GM19023 (cell line): ENCODE data around the gene IQCM.
"Not testable (repeated sequence)": the region's sequence is repeated elsewhere in the genome, so short reads cannot be mapped to it uniquely, and the experiment has no call there.

Experiments used
- ATAC-seq: cut with Tn5 transposase; IDR thresholded peaks from one replicate; pipeline ENCODE4 v1.9.1; 2021; ENCODE audit warnings: mild to moderate bottlenecking, moderate library complexity; ENCODE audit not compliant: unreplicated experiment

IQCM gene

GRCh38 chr4:149589826-149590225 is 225.8 kb downstream of the IQCM start:
- ATAC-seq: no peak

GRCh38 chr4:149584722-149585121 is 230.9 kb downstream of the IQCM start:
- no peak for ATAC-seq

GRCh38 chr4:149574971-149575370 is 240.7 kb downstream of the IQCM start:
- no peak for ATAC-seq

- ATAC-seq: no peak
Observed at GRCh38 chr4:149572716-149573115, 242.9 kb downstream of the IQCM start.

GRCh38 chr4:149555799-149556198 is 259.8 kb downstream of the IQCM start:
- ATAC-seq: no peak

- no peak for ATAC-seq
Observed at GRCh38 chr4:149555146-149555545, 260.5 kb downstream of the IQCM start.

- ATAC-seq: no peak
Observed at GRCh38 chr4:149553959-149554520, 261.6 kb downstream of the IQCM start.

GRCh38 chr4:149552601-149553000 is 263.0 kb downstream of the IQCM start:
- ATAC-seq: no peak

- ATAC-seq: no peak
Observed at GRCh38 chr4:149549911-149550310, 265.7 kb downstream of the IQCM start.

- no peak for ATAC-seq
Observed at GRCh38 chr4:149534779-149535178, 280.9 kb downstream of the IQCM start.

GRCh38 chr4:149531861-149532260 is 283.8 kb downstream of the IQCM start:
- ATAC-seq: no peak

GRCh38 chr4:149523039-149523438 is 292.6 kb downstream of the IQCM start:
- ATAC-seq: no peak

GRCh38 chr4:149521611-149522425 is 293.8 kb downstream of the IQCM start:
- no peak for ATAC-seq

- ATAC-seq: no peak
Observed at GRCh38 chr4:149518471-149518870, 297.2 kb downstream of the IQCM start.

- no peak for ATAC-seq
Observed at GRCh38 chr4:149513081-149513480, 302.6 kb downstream of the IQCM start.

GRCh38 chr4:149512501-149512900 is 303.1 kb downstream of the IQCM start:
- ATAC-seq: no peak

- ATAC-seq: no peak
Observed at GRCh38 chr4:149511558-149512298, 303.9 kb downstream of the IQCM start.

- not testable (repeated sequence) for ATAC-seq
Observed at GRCh38 chr4:149507309-149507708, 308.3 kb downstream of the IQCM start.

- ATAC-seq: no peak
Observed at GRCh38 chr4:149500806-149501205, 314.8 kb downstream of the IQCM start.

GRCh38 chr4:149499726-149500125 is 315.9 kb downstream of the IQCM start:
- no peak for ATAC-seq

- no peak for ATAC-seq
Observed at GRCh38 chr4:149498246-149498645, 317.4 kb downstream of the IQCM start.

- ATAC-seq: no peak
Observed at GRCh38 chr4:149493492-149493891, 322.2 kb downstream of the IQCM start.
